ENCODE measurements around the gene ATP6V0C. TPM values are rescaled to one million over a fixed set of nuclear protein-coding genes. Genes with fewer than 3 reads are reported as not detected.

ATP6V0C gene
- total RNA-seq, 5 donors from 2014 or later (not counting 1 experiment from before 2014, with no cell fraction given) = 122 to 161 (median 128) TPM

DNA sequence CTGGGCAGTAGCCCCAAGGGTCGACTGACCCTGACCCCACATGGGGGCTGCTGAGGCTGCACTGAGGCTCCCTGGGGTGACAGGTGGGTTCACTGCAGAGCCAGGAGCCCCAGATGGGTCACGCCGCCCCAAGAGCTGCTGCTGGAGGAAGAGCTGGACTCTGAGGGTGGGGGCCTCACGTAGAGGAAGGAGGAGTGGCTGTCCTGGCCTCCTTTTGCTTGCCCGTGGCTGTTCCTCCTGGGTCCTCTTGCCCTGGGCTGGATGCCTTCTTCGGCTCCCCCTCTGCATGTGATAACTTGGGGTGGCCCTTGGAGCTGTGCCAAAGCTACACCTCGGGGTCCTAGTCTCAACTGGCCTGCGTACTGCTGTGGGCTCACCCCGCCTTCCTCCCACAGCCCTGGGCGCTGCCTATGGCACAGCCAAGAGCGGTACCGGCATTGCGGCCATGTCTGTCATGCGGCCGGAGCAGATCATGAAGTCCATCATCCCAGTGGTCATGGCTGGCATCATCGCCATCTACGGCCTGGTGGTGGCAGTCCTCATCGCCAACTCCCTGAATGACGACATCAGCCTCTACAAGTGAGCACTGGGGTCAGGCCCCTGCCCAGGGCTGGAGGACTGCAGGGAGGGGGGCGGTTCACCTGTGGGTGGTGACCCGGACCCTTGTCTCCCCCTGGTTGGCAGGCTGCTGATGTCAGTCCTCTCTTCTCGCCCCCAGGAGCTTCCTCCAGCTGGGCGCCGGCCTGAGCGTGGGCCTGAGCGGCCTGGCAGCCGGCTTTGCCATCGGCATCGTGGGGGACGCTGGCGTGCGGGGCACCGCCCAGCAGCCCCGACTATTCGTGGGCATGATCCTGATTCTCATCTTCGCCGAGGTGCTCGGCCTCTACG lies 5.3 kb downstream of the ATP6V0C start:
- peak overlapping the region; percentile 89 to 91 for H3K27ac Mint-ChIP-seq
- POLR2A ChIA-PET = interaction anchor here (0.7 to 2.8 kb wide), 4 partner anchors 8 to 365 kb away, joined by 3 to 31 read pairs (median 4); partner anchors contain the start of gene CEMP1 (in 1 of the 2)
- H3K36me3 Mint-ChIP-seq = peaks cover 8% of the 10 kb centered on the region
- peak in 1 of 35 experiments; percentile 21 for DNase-seq
- Histone ChIP-seq H3K4me1 (ENCODE audit: control insufficient read depth in 1 of 2, extremely low read depth in 1 of 2, insufficient read depth in 2 of 2, low read length in 2 of 2) (peaks cover 26 to 73% of the 10 kb centered on the region in 2 experiments), H3K4me3 (ENCODE audit: control insufficient read depth in 1 of 2, extremely low read depth in 1 of 2, low read length in 1 of 2) (no peak overlapping the region), H3K27me3 (replicated peaks in 1 of 2; ENCODE audit: control insufficient read depth in 2 of 2, extremely low read depth in 1 of 2, insufficient read depth in 2 of 2, low read length in 1 of 2) (no peaks in the 10 kb centered on the region), H3K27ac (ENCODE audit: low read length) (no peak overlapping the region), H3K36me3 (ENCODE audit: control insufficient read depth in 2 of 2, extremely low read depth in 1 of 2, insufficient read depth in 1 of 2, low read length in 1 of 2) (peaks cover 3 to 23% of the 10 kb centered on the region in 2 donors), H3K9me3 (no peaks in the 10 kb centered on the region)
- CTCF ChIA-PET = no interaction called here
- peaks cover 63 to 67% (median 65%) of the 10 kb centered on the region in 3 donors for H3K4me1 Mint-ChIP-seq
- no peak for ATAC-seq (replicated peaks in 1 of 4)
- no peaks in the 10 kb centered on the region for H3K9me3 Mint-ChIP-seq
- H3K27me3 Mint-ChIP-seq = no peaks in the 10 kb centered on the region
- peak overlapping the region; percentile 59 to 84 (median 72) for H3K4me3 Mint-ChIP-seq
- 94% methylated on average over 39 of the region's 39 CpGs for WGBS (ENCODE audit: insufficient coverage)

DNA sequence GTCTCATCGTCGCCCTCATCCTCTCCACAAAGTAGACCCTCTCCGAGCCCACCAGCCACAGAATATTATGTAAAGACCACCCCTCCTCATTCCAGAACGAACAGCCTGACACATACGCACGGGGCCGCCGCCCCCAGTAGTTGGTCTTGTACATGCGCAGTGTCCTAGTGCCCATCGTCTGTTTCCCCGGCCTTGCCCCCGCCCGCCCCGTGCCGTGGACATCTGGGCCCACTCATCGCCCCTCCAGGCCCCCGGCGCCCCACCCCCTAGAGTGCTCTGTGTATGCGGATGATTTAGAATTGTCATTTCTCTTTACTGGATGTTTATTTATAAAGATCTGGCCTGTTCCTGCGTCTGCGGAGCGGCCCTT lies 5.9 kb downstream of the ATP6V0C start:
- H3K27ac ChIP-seq (ENCODE audit: low read length) = peak overlapping the region; percentile 63
- ChIA-PET POLR2A (interaction anchor here (0.6 to 2.8 kb wide), 7 partner anchors 10 to 382 kb away, joined by 3 to 31 read pairs (median 5); partner anchors contain the start of genes CEMP1 (in 2 of the 2) and TRAF7 (in 1 of the 2)), CTCF (interaction anchor here in 1 of 2 donors (0.6 to 1.5 kb wide), 2 partner anchors 18 to 305 kb away, joined by 3 to 6 read pairs; partner anchors contain the start of genes PDPK1 and PGP)
- Mint-ChIP-seq H3K36me3 (peaks cover 14% of the 10 kb centered on the region), H3K9me3 (no peaks in the 10 kb centered on the region), H3K27ac (peak overlapping the region; percentile 89 to 91), H3K4me3 (peak overlapping the region; percentile 59 to 84 (median 72)), H3K27me3 (no peaks in the 10 kb centered on the region), H3K4me1 (peaks cover 68 to 71% (median 69%) of the 10 kb centered on the region in 3 donors)
- no peak overlapping the region for H3K4me3 ChIP-seq (ENCODE audit: control insufficient read depth in 1 of 2, extremely low read depth in 1 of 2, low read length in 1 of 2)
- DNase-seq (peak in 1 of 35 experiments; percentile 22), ATAC-seq (replicated peaks in 1 of 4) (no peak)
- no peaks in the 10 kb centered on the region for H3K9me3 ChIP-seq
- H3K4me1 ChIP-seq (ENCODE audit: control insufficient read depth in 1 of 2, extremely low read depth in 1 of 2, insufficient read depth in 2 of 2, low read length in 2 of 2) = peaks cover 26 to 71% of the 10 kb centered on the region in 2 experiments
- no peaks in the 10 kb centered on the region for H3K27me3 ChIP-seq (replicated peaks in 1 of 2; ENCODE audit: control insufficient read depth in 2 of 2, extremely low read depth in 1 of 2, insufficient read depth in 2 of 2, low read length in 1 of 2)
- H3K36me3 ChIP-seq (ENCODE audit: control insufficient read depth in 2 of 2, extremely low read depth in 1 of 2, insufficient read depth in 1 of 2, low read length in 1 of 2) = peaks cover 3 to 30% of the 10 kb centered on the region in 2 donors
- WGBS (ENCODE audit: insufficient coverage) = 95% methylated on average over 14 of the region's 22 CpGs

DNA sequence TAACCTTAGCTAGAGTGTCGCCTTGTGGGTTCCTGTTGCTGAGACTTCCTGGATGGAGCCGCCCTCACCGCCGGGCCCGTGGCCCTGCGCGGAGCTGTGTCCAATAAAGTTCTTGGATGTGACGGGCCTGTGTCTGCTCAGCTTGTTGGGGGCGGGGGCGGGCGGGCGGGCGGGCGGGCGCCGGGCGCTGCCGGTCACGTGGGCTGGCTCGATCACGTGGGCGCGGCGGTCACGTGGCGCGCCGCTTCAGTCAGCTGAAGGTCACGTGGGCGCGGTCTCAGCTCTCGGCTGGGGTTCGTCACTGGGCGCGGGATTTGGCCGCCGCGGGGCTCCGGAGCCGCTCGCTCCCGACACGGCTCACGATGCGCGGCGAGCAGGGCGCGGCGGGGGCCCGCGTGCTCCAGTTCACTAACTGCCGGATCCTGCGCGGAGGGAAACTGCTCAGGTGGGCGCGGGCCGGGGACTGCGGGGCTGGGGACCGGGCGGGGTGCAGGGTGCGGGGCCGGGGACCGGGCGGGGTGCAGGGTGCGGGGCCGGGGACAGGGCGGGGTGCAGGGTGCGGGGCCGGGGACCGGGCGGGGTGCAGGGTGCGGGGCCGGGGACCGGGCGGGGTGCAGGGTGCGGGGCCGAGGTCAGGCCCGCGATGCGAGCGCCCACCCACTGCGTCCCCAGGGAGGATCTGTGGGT lies 6.5 kb downstream of the ATP6V0C start, which contains the start of gene AMDHD2:
Gene AMDHD2, plus strand, starts transcription at position 275 of the 687 bp plus-strand sequence. Its CDS starts 88 bp downstream, at position 363.
- H3K36me3 Mint-ChIP-seq = peaks cover 17% of the 10 kb centered on the region
- CTCF ChIA-PET = interaction anchor here (0.5 to 1.5 kb wide), 4 partner anchors 17 to 1228 kb away, joined by 3 to 6 read pairs (median 4); partner anchors contain the start of genes PDPK1 (in 1 of the 2) and PGP (in 1 of the 2)
- 0% methylated on average over 75 of the region's 83 CpGs for WGBS (ENCODE audit: insufficient coverage)

DNA sequence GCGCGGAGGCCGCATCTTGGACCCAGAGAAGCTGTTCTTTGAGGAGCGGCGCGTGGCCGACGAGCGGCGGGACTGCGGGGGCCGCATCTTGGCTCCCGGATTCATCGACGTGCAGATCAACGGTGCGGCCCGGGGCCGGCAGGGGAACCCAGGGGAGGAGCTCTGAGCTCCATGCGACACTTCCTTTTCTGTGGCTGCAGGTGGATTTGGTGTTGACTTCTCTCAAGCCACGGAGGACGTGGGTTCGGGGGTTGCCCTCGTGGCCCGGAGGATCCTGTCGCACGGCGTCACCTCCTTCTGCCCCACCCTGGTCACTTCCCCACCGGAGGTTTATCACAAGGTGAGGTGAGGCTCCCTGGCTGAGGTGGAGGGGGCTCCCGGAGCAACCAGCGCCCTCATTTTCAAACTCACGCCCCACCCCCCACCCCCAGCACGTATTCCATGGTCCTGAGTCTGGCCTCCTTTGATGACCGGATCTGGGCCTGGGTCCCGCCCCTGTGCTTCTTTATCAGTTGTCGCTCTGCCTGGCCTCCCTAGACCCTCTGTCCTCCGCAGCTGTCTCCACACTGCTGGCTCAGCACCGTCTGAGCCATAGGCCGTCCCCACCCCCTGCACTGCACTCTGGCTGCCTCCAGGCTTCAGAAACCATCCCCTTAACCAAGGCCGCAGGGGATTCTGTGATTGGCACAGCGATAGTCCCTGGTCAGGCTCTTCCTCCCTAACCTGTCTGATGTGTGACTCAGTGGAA lies 7.2 kb downstream of the ATP6V0C start:
- ChIA-PET CTCF (interaction anchor here (0.9 to 1.5 kb wide), 2 partner anchors 17 to 1228 kb away, joined by 4 to 6 read pairs; partner anchors contain the start of gene PDPK1 (in 1 of the 2)), POLR2A (interaction anchor here (0.6 to 2.8 kb wide), 5 partner anchors 10 to 183 kb away, joined by 3 to 31 read pairs (median 3); partner anchors contain the start of genes CEMP1 (in 2 of the 2) and PDPK1 (in 1 of the 2))
- Mint-ChIP-seq H3K4me3 (peak overlapping the region; percentile 84 to 90 (median 86)), H3K27me3 (no peaks in the 10 kb centered on the region), H3K4me1 (peaks cover 59 to 61% (median 60%) of the 10 kb centered on the region in 3 donors), H3K9me3 (no peaks in the 10 kb centered on the region), H3K36me3 (peaks cover 17% of the 10 kb centered on the region), H3K27ac (peak overlapping the region; percentile 91 to 92)
- Histone ChIP-seq H3K36me3 (ENCODE audit: control insufficient read depth in 2 of 2, extremely low read depth in 1 of 2, insufficient read depth in 1 of 2, low read length in 1 of 2) (peaks cover 3 to 34% of the 10 kb centered on the region in 2 donors), H3K27me3 (replicated peaks in 1 of 2; ENCODE audit: control insufficient read depth in 2 of 2, extremely low read depth in 1 of 2, insufficient read depth in 2 of 2, low read length in 1 of 2) (no peaks in the 10 kb centered on the region), H3K9me3 (no peaks in the 10 kb centered on the region), H3K4me3 (ENCODE audit: control insufficient read depth in 1 of 2, extremely low read depth in 1 of 2, low read length in 1 of 2) (peak overlapping the region; percentile 60 to 64), H3K4me1 (ENCODE audit: control insufficient read depth in 1 of 2, extremely low read depth in 1 of 2, insufficient read depth in 2 of 2, low read length in 2 of 2) (peaks cover 15 to 58% of the 10 kb centered on the region in 2 experiments), H3K27ac (ENCODE audit: low read length) (peak overlapping the region; percentile 84)
- WGBS (ENCODE audit: insufficient coverage) = 24% methylated on average over 29 of the region's 41 CpGs
- DNase-seq = peak; percentile 31 to 87 (median 81)
- peak; percentile 72 to 78 (median 74) for ATAC-seq (replicated peaks in 1 of 4)

More for the DNA sequence above, 6.5 kb downstream of the ATP6V0C start, which contains the start of gene AMDHD2:
- H3K4me1 ChIP-seq (ENCODE audit: control insufficient read depth in 1 of 2, extremely low read depth in 1 of 2, insufficient read depth in 2 of 2, low read length in 2 of 2) = peaks cover 20 to 65% of the 10 kb centered on the region in 2 experiments
- no peaks in the 10 kb centered on the region for H3K9me3 Mint-ChIP-seq
- peak within 1 kb of the TSS; percentile 91 to 92 for H3K27ac Mint-ChIP-seq
- peaks cover 3 to 33% of the 10 kb centered on the region in 2 donors for H3K36me3 ChIP-seq (ENCODE audit: control insufficient read depth in 2 of 2, extremely low read depth in 1 of 2, insufficient read depth in 1 of 2, low read length in 1 of 2)
- H3K27me3 ChIP-seq (replicated peaks in 1 of 2; ENCODE audit: control insufficient read depth in 2 of 2, extremely low read depth in 1 of 2, insufficient read depth in 2 of 2, low read length in 1 of 2) = no peaks in the 10 kb centered on the region
- peak within 1 kb of the TSS; percentile 84 for H3K27ac ChIP-seq (ENCODE audit: low read length)
- ATAC-seq (replicated peaks in 1 of 4) = peak; percentile 67 to 76 (median 72)
- no peaks in the 10 kb centered on the region for H3K27me3 Mint-ChIP-seq
- POLR2A ChIA-PET = interaction anchor here (0.6 to 2.8 kb wide), 9 partner anchors 10 to 383 kb away, joined by 3 to 31 read pairs (median 4); partner anchors contain the start of genes CEMP1 (in 2 of the 2), PDPK1 (in 1 of the 2) and TRAF7 (in 1 of the 2)
- no peaks in the 10 kb centered on the region for H3K9me3 ChIP-seq
- peaks cover 66 to 68% (median 67%) of the 10 kb centered on the region in 3 donors for H3K4me1 Mint-ChIP-seq
- H3K4me3 Mint-ChIP-seq = peak within 1 kb of the TSS; percentile 84 to 90 (median 86)
- peak; percentile 64 to 97 (median 88) for DNase-seq
- H3K4me3 ChIP-seq (ENCODE audit: control insufficient read depth in 1 of 2, extremely low read depth in 1 of 2, low read length in 1 of 2) = peak within 1 kb of the TSS; percentile 60 to 64

DNA sequence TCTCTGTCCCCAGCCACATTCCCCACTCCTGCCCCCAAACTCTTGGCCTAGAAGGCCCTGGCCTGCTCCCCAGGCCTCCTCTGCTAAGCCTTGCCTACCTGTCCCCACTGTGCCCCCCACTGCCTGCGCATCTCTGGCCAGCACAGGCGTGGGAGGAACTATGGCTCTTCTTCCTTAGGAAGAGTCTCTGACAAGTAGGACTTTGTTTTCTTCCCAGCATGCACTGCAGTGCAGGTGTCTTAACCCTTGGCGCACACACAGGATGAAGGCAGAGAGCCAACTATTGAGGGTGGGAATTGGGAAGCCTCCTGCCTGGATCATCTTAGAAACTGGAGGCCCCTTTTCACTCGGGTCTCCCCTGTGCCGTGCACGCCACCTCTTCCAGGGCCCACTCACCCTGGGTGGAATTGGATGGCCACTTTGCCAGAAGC lies 10.1 kb downstream of the ATP6V0C start:
- Histone ChIP-seq H3K4me1 (ENCODE audit: control insufficient read depth in 1 of 2, extremely low read depth in 1 of 2, insufficient read depth in 2 of 2, low read length in 2 of 2) (peaks cover 4 to 29% of the 10 kb centered on the region in 2 experiments), H3K27me3 (replicated peaks in 1 of 2; ENCODE audit: control insufficient read depth in 2 of 2, extremely low read depth in 1 of 2, insufficient read depth in 2 of 2, low read length in 1 of 2) (no peaks in the 10 kb centered on the region), H3K9me3 (no peaks in the 10 kb centered on the region), H3K4me3 (ENCODE audit: control insufficient read depth in 1 of 2, extremely low read depth in 1 of 2, low read length in 1 of 2) (no peak overlapping the region), H3K27ac (ENCODE audit: low read length) (no peak overlapping the region), H3K36me3 (ENCODE audit: control insufficient read depth in 2 of 2, extremely low read depth in 1 of 2, insufficient read depth in 1 of 2, low read length in 1 of 2) (peaks cover 8 to 53% of the 10 kb centered on the region in 2 donors)
- Mint-ChIP-seq H3K9me3 (no peaks in the 10 kb centered on the region), H3K36me3 (peaks cover 14% of the 10 kb centered on the region), H3K27me3 (no peaks in the 10 kb centered on the region), H3K4me1 (peaks cover 33 to 35% (median 33%) of the 10 kb centered on the region in 3 donors), H3K4me3 (no peak overlapping the region), H3K27ac (peak overlapping the region; percentile 34 to 55)
- DNase-seq = no peak
- ChIA-PET CTCF (no interaction called here), POLR2A (no interaction called here)
- no peak for ATAC-seq (replicated peaks in 1 of 4)
- WGBS (ENCODE audit: insufficient coverage) = 100% methylated on average over 3 of the region's 6 CpGs

Measured in T-cell (primary cell).